ENCODE results near the gene TSHZ2.

The TSHZ2 gene

GRCh38 chr20:53044296-53044695 lies 72.1 kb downstream of the TSHZ2 start:
- CTCF ChIA-PET: no interaction called here
- POLR2A ChIA-PET: no interaction called here
- no peak for TF ChIP-seq CTCF (IDR thresholded peaks at IDR 0.05; ENCODE audit: control extremely low read depth, extremely low read depth, low read depth, missing control alignments)
- DNase-seq (ENCODE audit: extremely low spot score): no peak

GRCh38 chr20:53045941-53046340 lies 73.8 kb downstream of the TSHZ2 start:
- DNase-seq (ENCODE audit: extremely low spot score): no peak
- ChIA-PET POLR2A (no interaction called here), CTCF (interaction anchor here (1.3 kb wide), 1 partner anchor 12 kb away, joined by 3 read pairs; no protein-coding TSS in a partner anchor)
- TF ChIP-seq CTCF (IDR thresholded peaks at IDR 0.05; ENCODE audit: control extremely low read depth, extremely low read depth, low read depth, missing control alignments): no peak

GRCh38 chr20:53047203-53047602 lies 75.0 kb downstream of the TSHZ2 start:
- DNase-seq (ENCODE audit: extremely low spot score): no peak
- POLR2A ChIA-PET: no interaction called here
- TF ChIP-seq CTCF (IDR thresholded peaks at IDR 0.05; ENCODE audit: control extremely low read depth, extremely low read depth, low read depth, missing control alignments): no peak
- CTCF ChIA-PET: no interaction called here

GRCh38 chr20:53048387-53048786 lies 76.2 kb downstream of the TSHZ2 start:
- TF ChIP-seq CTCF (IDR thresholded peaks at IDR 0.05; ENCODE audit: control extremely low read depth, extremely low read depth, low read depth, missing control alignments): no peak
- CTCF ChIA-PET: no interaction called here
- POLR2A ChIA-PET: no interaction called here
- no peak for DNase-seq (ENCODE audit: extremely low spot score)

DNA sequence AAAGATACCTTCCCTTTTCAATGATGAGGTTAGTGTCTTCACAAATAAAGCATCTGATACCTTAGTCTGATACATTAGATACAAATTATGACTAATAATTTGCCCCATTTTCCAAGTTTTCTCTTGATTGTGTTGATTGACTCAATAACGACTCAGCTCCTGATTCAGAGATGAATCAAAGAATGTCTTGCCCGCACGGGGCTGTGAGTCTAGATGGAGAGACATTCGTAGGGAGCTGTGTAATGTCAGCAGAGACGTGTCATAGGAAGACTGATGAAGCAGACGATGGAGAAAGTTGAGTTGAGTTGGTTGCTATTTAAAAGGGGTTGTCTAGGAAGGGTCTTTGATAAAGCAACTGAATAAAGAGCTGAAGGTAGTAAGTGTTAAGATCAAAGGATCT lies 78.2 kb downstream of the TSHZ2 start:
- DNase-seq (ENCODE audit: extremely low spot score): no peak
- POLR2A ChIA-PET: no interaction called here
- no peak for TF ChIP-seq CTCF (IDR thresholded peaks at IDR 0.05; ENCODE audit: control extremely low read depth, extremely low read depth, low read depth, missing control alignments)
- CTCF ChIA-PET: interaction anchor here (1.0 kb wide), 1 partner anchor 13 kb away, joined by 3 read pairs; no protein-coding TSS in a partner anchor

GRCh38 chr20:53052380-53052779 lies 80.2 kb downstream of the TSHZ2 start:
- POLR2A ChIA-PET: no interaction called here
- no peak for DNase-seq (ENCODE audit: extremely low spot score)
- CTCF ChIA-PET: no interaction called here
- no peak for TF ChIP-seq CTCF (IDR thresholded peaks at IDR 0.05; ENCODE audit: control extremely low read depth, extremely low read depth, low read depth, missing control alignments)

DNA sequence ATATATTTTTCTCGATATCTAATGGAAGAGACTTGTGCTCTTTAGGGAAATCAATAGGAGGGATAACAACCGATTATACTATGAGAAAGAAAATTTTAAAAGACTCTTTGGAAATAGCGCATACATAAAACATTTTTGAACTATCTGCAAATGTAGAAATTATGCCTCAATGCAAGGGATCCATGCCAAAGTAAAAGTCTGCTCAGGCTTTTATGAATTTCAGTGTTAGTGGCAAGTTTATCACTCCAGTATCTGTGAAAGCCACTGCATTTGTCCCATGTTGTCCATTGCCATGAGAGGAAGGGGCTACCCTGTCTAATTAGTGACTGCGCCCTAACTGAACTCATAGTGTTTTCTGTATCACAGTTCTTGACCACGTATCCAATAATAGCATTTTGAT lies 81.4 kb downstream of the TSHZ2 start:
- ChIA-PET POLR2A (interaction anchor here (0.5 kb wide), 1 partner anchor 34 kb away, joined by 3 read pairs; no protein-coding TSS in a partner anchor), CTCF (no interaction called here)
- no peak for TF ChIP-seq CTCF (IDR thresholded peaks at IDR 0.05; ENCODE audit: control extremely low read depth, extremely low read depth, low read depth, missing control alignments)
- DNase-seq (ENCODE audit: extremely low spot score): no peak
